ENCODE measurements around the gene SUGP2.

SUGP2 gene

GRCh38 chr19:18999896-19000620 is 33.3 kb downstream of the SUGP2 start:
- peaks cover 28 to 97% (median 77%) of the 10 kb centered on the region in 3 donors for H3K36me3 ChIP-seq
- no peaks in the 10 kb centered on the region for H3K9me3 ChIP-seq
- no peak overlapping the region for H3K27ac ChIP-seq
- no peaks in the 10 kb centered on the region for H3K4me1 ChIP-seq
- H3K4me3 ChIP-seq = no peak overlapping the region
- TF ChIP-seq CTCF (IDR thresholded peaks at IDR 0.05) = no peak
- H3K27me3 ChIP-seq = no peaks in the 10 kb centered on the region
- DNase-seq = no peak
- intact Hi-C loops (cut with DNase I; ENCODE audit: low total_unique reads) = no loop called here

GRCh38 chr19:18999016-18999758 is 34.1 kb downstream of the SUGP2 start:
- peaks cover 35 to 97% (median 77%) of the 10 kb centered on the region in 3 donors for H3K36me3 ChIP-seq
- H3K9me3 ChIP-seq = no peaks in the 10 kb centered on the region
- no peak overlapping the region for H3K4me3 ChIP-seq
- no peak for DNase-seq
- no peak overlapping the region for H3K27ac ChIP-seq
- H3K4me1 ChIP-seq = no peaks in the 10 kb centered on the region
- no peaks in the 10 kb centered on the region for H3K27me3 ChIP-seq
- intact Hi-C loops (cut with DNase I; ENCODE audit: low total_unique reads) = no loop called here
- no peak for TF ChIP-seq CTCF (IDR thresholded peaks at IDR 0.05)

GRCh38 chr19:18998276-18998675 is 35.0 kb downstream of the SUGP2 start:
- no peaks in the 10 kb centered on the region for H3K9me3 ChIP-seq
- H3K27me3 ChIP-seq = no peaks in the 10 kb centered on the region
- intact Hi-C loops (cut with DNase I; ENCODE audit: low total_unique reads) = no loop called here
- no peak for TF ChIP-seq CTCF (IDR thresholded peaks at IDR 0.05)
- no peak for DNase-seq
- H3K27ac ChIP-seq = no peak overlapping the region
- H3K36me3 ChIP-seq = peaks cover 35 to 97% (median 77%) of the 10 kb centered on the region in 3 donors
- no peaks in the 10 kb centered on the region for H3K4me1 ChIP-seq
- H3K4me3 ChIP-seq = no peak overlapping the region

GRCh38 chr19:18996796-18997394 is 36.4 kb downstream of the SUGP2 start:
- intact Hi-C loops (cut with DNase I; ENCODE audit: low total_unique reads) = no loop called here
- Histone ChIP-seq H3K4me1 (no peaks in the 10 kb centered on the region), H3K27me3 (no peaks in the 10 kb centered on the region), H3K27ac (no peak overlapping the region), H3K4me3 (no peak overlapping the region), H3K9me3 (no peaks in the 10 kb centered on the region), H3K36me3 (peaks cover 30 to 98% (median 79%) of the 10 kb centered on the region in 3 donors)
- TF ChIP-seq CTCF (IDR thresholded peaks at IDR 0.05) = no peak
- DNase-seq = no peak

GRCh38 chr19:18996351-18996750 is 37.0 kb downstream of the SUGP2 start:
- Histone ChIP-seq H3K4me3 (no peak overlapping the region), H3K27ac (no peak overlapping the region), H3K36me3 (peaks cover 33 to 98% (median 74%) of the 10 kb centered on the region in 3 donors), H3K27me3 (no peaks in the 10 kb centered on the region), H3K9me3 (no peaks in the 10 kb centered on the region), H3K4me1 (no peaks in the 10 kb centered on the region)
- DNase-seq = no peak
- intact Hi-C loops (cut with DNase I; ENCODE audit: low total_unique reads) = no loop called here
- no peak for TF ChIP-seq CTCF (IDR thresholded peaks at IDR 0.05)

Data from tibial artery (tissue), 4 donors.